Embryonic facial prominence (tissue), 1 donor: ENCODE results near the gene C5orf47.
"Not testable (repeated sequence)": the region's sequence is repeated elsewhere in the genome, so short reads cannot be mapped to it uniquely, and the experiment has no call there.

Source experiments
- DNase-seq: peaks from one replicate; pipeline ENCODE4 v3.0.0-alpha.2; 2016; ENCODE audit errors: extremely low spot score

The C5orf47 gene

DNA sequence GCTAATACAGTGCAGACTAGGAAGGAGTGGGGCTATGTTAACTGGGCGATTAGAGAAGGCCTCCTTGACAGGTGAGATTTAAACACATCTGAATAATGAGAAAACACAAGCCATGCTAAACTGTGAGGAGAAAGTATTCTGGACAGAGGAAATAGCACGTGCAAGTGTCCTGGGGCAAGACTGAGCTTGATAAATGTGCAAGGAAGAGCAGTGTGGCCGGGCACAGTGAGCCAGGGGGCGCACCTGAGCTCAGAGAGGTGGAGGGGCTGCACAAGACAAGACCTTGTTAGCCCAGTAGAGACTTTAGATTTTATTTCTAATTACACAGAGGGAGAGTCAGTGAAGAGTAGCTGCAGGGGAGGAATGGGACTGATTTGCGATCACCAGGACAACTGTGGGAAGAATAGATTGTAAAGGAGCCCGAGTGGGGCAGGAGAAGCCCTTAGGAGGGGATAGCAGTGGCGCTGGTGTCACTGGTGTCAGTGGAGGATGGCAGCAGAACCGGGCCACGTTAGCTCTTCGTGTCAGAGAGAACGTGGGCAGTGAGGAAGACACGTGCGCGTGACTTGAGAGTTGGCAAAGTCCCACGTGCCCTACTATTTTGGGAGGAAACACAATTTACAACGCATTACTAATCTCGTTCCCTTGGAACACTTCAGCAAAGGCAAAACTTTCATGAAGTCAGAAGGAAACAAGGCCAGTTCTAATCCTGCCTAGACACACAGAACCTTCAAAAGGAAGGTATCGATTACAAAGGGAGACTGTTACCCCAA is 17.9 kb upstream of the C5orf47 start:
- DNase-seq: no peak

DNA sequence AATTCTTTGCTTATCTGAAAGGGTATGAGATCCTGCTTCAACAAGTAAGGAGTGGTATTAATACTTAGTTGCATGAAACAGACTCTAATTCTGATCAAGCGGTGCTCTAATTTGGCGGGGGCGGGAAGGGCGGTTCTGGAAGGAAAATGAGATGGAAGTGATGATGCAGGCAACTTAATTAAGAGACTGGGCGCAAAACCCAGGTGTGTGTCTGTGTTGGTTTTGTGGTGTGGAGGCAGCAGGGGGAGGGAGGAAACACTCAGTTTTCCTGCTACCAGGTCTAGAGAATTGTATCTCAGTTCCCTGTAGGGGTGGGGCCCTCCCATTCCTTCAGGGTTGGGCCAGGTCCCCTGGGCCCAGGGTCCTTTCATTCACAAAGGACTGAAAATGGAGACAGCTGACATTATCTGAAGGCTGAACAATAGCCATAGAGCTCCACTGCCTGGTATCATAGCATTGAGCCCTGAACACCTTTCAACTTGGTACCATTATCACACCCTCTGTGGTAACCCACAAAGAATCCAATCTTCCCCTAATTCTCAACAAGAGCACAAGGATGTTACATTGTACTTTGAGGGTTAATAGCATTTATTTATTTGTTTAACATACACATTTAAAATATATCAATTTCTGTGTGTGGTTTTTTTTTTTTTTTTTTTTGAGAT is 17.2 kb upstream of the C5orf47 start:
- DNase-seq: no peak

DNA sequence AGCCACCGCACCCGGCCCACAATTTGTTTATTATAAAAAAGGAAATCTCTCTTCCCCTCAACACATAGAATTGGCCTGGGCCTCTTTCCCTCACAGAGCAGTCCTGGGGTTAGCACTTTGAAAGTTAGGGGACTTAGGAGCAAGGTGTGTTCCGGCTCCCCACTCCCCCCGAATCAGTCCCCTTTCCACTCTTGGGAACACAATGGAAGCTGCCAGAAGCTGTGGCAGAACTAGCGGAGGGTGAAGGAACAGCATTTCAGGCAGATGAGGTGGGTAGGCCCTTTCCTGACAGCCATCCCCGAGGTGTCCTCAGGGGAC is 16.4 kb upstream of the C5orf47 start:
- DNase-seq: no peak

DNA sequence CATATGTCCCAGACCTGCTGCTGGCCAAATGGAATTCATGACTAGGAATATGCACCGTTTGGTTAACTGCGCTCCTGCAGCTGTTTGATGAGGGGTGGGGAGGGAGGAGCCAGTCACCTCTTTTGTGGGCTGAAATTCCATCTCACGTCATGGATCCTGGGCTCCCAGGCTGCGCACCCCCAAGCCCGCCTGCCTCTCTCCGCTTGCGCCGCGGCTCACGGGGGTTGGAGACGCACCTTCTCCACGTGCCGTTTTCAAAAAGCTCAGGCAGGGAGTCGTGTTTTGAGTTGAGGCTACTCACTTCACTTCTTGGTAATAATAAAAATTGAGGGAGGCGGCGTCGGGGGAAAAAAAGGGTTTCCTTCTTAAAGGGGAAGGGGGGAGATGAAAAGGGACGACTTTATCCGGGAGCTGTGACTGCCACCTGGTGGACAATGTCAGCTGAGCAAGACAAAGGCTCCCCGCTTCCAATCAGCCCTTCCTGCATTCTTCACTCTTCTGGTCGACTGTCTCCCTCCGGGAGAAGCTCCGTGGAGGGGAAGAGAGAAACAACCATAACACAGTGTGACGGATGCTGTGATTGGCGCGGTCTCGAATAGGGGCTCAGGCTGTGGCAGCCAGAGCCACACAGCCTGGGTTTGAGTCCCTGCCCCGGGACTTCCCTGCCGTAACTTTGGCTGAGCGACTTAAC is 15.9 kb upstream of the C5orf47 start:
- peak; percentile 85 for DNase-seq

DNA sequence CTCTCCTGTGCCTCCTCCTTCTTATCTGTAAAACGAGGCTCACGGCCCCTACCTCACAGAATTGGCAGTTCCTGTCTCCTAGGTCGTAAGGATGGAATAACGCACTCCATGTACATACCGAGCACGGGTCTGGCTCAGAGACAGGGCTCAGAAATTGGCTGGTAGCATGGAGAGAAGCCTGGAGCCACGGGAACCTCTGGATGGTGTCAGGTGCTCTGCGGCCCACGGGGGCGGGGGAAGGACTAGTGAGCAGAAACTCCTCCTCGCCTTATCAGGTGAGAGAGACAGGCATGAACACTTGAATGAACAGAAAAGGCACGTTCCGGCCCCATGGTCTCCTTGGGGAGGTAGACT is 15.4 kb upstream of the C5orf47 start:
- DNase-seq: no peak

DNA sequence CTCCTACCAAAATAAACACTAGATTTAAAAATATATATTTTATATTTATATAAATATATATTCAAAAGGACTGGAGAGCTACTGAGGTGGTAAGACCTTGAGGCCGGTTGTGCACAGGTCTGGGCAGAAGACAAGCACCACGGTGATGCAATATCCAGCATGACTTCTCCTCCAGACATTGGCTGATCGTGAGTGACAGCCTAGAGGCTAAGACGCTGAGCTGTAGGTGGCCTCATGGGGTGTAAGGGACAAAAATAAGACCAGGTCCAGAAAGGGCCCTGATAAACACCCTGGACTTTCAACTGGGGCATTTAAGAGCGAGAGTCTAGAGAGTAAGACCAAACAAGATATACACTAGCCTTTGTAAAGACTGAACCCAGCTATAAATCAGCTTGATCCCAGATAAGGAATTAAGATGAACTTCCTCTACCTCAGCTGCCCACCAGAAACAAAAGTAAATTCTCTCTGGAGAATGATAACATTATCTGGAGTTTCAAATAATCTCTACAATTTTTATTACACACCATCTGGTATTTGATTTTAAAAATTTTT is 14.2 kb upstream of the C5orf47 start:
- no peak for DNase-seq

DNA sequence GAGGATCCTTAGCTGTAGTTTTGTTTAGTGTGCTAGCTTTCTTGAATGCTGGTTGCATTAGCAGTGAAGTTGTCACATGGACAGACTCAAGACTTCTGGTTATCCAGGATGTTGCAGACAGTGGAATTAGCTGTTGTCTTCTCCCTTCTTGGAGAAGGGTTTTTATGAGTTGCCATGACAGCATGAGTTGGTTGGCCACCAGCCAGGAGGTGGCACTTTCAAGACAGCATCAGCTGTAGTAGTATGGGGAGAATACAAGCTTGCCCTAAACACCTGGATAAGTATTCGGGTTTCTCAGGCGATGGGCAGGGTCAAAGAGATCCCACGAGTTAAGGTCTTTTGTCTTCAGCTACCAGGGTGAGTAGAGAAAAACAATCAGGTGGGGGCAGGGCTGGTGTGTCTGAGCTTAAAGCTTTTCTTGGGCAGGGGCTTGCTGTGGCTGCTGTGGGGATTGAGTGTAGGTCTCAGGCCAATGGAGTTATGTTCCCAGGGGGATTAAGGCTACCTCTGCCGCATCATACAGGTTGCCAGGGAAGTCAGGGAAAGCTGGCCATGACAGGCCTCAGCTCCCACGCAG is 7.7 kb upstream of the C5orf47 start:
- no peak for DNase-seq

DNA sequence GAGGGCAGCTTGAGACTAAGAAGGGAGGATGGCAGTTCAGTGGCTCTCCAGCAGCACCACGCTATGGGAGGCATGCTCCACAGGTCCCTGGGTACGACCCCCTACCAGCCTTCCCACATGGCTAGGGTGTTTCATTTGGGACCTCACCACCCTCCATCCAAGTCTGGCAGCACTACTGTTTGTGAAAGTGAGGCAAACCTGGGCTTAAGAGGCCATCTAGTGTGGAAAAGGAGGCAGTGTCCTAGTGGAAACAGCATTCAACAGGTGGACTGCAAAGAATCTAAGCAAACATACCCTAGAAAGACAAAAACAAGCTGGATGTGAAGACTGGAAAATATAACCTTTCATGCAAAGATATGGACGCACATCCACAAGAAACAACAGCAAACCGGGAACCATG is 4.8 kb upstream of the C5orf47 start:
- no peak for DNase-seq

DNA sequence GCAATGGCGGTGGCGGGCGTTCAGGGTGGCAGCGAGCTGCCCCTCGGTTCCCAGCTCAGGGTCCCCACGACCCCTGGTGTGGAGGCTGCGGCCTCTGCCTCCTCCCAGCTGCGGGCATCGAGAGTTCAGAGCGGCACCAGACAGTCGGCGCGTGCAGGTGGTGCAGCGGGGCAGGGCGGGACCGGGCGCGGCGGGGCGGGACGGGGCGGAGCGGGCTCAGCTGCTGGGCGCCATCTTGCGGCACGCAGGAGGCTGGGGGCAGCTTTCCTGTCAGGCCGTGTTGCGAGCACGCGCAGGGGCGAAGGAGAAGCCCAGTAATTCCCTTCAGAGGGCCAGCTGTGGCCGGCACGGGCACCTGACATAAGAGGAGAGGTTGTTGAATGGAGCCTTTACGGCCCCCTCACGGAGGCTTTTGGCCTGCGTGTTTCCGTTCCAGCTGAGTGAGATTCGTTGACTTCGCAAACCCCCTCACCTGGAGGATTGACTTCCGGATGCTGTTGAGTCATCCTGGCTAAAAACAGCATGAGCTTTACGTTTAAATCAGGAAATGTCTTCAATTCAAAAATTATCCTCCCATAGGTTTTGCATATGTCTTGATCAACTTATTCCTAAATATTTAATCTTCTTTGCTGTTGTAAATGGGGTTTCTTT is 587 bp downstream of the C5orf47 start:
- DNase-seq: no peak

DNA sequence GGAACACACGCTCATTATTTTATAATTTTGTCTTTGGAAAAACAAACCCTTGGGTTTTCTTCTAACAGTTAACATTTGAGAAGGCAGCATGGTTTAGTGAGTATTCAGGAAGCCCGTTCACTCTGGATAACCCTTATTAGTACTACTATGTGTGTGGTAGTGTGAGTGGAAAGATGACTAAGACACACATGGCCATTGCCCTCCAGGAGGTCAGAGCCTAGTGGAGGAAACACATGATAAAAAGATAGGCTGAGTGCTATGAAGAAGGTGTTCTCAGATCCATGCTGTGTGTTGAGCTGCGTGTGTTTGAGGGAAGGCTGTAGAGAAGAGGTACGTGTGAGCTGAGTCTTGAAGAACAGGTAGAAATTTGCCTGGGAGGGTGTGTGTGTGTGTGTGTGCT is 8.4 kb downstream of the C5orf47 start:
- DNase-seq: no peak

DNA sequence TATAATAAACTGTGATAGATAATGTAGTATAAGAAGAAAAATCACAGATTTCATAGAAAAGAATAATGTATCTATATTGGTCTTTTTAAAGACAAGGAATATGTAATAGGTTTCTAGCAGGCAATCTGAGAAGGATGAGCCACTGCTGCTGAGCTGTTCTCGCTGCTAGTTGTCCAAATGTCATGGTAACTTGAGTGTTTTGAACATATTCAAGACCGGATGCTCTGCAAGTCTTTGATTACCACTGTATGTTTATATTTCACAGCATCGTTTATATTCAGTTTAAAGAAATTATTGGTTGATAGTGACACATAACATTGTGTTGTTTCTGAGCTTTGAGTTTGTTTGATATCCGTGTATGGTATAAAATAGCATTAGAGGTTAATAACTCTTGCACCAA is 9.6 kb downstream of the C5orf47 start:
- no peak for DNase-seq

DNA sequence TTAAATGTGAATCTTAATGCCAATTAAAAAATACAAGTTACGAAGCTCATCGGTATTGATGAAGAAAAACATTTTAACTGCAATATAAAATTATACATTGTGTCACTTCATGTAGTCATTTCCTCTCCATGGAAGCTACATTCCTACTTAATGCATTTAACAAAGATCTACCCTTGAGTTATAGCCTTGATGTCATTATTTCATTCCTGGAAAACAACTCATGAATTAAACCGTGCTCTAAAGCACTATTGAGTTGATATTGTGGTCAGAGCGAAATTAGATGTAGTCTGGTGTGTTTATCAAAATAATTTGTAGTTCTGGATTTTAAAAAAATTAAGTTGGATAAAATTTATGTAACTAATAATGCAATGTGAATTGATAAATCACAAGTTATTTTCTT is 11.1 kb downstream of the C5orf47 start:
- no peak for DNase-seq

DNA sequence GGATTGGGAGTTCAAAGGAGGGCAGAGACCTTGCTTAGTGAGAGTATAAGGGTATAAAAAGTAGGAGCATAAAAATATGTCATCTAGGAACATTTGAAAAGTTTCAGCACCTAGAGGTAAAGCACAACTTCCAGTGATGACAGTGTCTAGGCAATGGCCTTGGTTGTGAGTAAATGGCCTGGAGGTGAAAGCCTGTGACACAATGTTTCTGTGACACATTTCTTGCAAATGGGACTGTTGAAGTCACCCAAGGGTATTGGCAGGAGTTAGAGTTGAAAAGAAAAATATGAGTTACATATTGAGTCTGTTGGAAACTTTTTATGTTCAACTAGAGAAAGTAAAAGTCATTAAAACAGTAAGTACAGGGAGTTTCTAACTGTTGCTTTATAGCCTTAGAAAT is 14.8 kb downstream of the C5orf47 start:
- DNase-seq: no peak

DNA sequence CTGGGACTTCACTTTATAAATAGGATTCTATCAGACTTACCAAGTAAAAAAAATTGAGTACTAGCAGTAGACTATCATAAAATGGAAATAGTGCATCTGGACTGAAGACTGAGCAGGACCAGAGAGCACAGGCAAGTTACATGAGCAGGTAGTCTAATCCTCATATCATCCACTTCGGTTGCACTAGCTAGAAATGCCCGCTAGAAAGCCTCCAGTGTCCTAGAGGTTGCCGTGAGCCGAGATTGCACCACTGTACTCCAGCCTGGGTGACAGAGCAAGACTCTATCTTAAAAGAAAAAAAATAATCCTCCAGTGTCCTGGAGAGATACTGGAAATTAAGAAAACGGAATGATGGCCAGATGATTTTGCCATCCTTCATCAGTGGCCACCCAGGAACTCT is 20.0 kb downstream of the C5orf47 start:
- no peak for DNase-seq

DNA sequence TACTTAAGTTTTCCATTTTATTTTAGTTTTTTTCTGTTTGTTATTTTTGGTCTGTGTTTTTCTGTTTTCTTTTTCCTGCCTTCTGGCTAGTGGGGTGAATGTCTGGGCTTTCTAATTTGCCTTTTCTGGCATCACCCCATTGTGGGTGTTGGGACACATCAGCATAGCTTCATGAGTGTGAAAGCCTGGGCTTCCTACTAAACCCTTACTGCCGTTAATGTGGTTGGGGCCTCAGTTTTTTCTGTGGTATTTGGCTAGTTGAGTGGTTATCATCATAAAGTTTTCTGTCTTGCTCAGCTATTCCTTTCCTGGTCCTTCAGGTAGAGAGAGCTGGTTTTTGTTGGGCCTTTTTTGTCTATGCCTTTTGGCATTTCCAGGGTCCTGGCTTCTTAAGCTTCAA is 21.4 kb downstream of the C5orf47 start:
- DNase-seq: no peak

DNA sequence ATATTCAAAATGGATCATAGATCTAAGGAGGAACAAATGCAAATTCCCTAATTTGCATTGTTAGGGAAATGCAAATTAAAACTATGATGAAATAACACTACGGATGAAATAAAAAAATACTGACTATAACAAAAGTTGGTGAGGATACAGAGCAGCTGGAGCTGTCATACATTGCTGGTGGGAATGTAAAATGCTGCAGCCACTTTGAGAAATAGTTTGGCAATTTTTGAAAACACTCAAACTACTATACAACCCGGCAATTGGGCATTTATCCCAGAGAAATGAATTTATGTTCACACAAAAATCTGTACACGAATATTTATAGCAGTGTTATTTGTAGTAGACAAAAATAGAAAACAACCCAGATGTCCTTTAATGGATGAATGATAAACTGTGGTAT is 22.5 kb downstream of the C5orf47 start:
- no peak for DNase-seq

DNA sequence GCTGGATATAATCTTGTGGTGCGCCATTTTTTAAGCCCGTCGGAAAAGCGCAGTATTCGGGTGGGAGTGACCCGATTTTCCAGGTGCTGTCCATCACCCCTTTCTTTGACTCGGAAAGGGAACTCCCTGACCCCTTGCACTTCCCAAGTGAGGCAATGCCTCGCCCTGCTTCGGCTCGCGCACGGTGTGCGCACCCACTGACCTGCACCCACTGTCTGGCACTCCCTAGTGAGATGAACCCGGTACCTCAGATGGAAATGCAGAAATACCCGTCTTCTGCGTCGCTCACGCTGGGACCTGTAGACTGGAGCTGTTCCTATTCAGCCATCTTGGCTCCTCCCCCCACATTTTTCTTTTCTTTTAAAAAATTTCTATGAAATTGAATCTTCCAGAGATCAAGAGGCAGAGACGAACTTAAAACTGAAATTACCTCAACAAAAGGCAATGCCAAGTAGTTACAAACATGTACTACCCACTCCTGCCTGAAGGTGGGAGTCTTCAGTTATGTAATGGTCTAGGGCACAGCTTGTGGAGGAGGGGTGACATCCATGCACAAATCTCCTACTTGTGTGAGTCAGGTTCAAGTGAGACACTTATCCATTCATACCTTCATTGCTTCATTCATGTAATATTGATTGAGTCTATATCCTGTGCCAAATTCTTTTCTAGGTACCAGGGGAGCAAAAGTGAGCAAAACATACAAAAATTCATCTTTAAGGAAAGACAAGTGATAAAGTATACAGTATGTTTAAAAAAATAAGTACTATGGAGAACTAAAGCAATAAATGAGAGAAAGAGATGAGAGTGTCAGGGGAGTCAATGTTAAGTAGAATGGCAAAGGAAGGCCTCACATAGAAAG is 31.3 kb downstream of the C5orf47 start:
- DNase-seq: not testable (repeated sequence)

DNA sequence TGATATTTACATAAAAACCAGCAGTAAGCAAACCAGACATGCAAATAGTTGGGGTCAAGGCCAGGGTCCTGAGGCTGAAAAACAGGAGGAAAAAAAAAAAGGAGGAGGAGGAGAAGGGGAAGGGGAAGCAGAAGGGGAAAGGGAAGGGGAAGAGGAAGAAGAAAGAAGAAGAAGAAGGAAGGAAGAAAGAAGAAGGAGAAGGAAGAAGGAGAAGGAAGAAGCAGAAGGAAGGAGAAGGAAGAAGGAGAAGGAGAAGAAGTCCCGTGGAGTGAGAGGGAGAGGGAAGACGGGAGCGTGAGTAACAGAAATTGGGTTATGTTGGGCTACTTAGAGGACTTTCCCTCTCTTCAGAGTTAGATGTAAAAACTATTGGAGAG is 31.9 kb downstream of the C5orf47 start:
- DNase-seq: no peak

DNA sequence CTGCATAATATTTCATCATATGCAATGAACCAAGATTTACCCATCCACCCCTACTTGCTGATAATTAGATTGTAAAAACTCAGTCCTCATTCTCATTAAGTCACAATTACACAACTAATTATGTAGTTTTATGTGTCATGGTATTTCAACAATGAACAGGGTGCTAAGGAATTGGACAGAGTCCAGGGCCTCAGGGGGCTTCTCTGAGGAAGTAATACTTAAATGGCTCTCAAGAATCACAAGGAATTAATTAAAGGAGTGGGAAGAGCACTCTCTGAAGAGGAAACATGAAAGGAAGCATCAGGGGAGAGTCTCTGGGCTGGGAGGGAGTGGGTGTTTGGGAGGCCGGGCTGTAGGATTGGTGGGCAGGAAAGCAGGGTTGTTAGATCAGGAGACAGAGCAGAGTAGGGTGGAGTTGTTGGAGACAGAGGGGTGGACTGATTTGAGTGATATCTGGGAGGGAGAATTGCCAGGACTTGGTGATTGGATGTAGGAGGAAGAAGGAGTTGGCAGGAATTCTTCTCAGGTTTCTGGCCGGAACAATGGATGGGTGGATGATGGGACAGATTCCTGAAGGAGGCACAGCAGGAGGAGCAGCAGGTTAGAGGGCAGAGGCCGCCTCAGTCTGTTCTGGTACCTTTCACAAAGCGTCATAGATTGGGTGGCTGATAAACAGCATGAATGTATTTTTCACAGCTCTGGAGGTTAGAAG is 33.6 kb downstream of the C5orf47 start:
- no peak for DNase-seq

DNA sequence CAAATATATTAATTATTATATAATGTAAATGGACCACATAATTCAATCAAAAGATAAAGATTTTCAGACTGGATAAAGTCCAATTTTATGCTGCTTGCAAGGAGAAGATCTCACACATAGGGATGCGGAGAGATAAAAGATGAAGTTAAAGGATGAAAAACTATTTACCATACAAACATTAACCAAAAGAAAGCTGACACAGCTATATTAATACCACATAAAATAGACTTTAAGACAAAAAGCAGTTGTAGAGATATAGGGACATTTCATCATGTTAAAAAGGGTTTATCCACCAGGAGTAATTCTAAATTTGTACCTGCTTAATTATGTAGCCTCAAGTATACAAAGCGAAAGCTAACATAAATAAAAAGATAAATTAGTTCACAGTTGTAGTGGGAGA is 41.3 kb downstream of the C5orf47 start:
- no peak for DNase-seq
